Neuronal stem cell (in vitro differentiated cells): Measurements from ENCODE around the gene ZNF385B.

Experiments
- DNase-seq: peaks from one replicate; pipeline ENCODE4 v3.0.0-alpha.2; 2013; ENCODE audit warnings: low spot score
- H2AFZ ChIP-seq: one replicate; pipeline ENCODE4 v1.6.1; 2013; ENCODE audit warnings: mild to moderate bottlenecking, low read length, inconsistent platforms
- H2AK5ac ChIP-seq: 2 replicates; pipeline ENCODE4 v1.6.1; 2013; ENCODE audit warnings: low read depth, mild to moderate bottlenecking, inconsistent platforms, low read length, moderate library complexity, mixed read lengths
- H2BK120ac ChIP-seq: 2 replicates; pipeline ENCODE4 v1.6.1; 2013; ENCODE audit warnings: low read depth, mild to moderate bottlenecking, inconsistent platforms, low read length, moderate library complexity, mixed read lengths
- H2BK12ac ChIP-seq: one replicate; pipeline ENCODE4 v1.6.1; 2013; ENCODE audit warnings: low read length, inconsistent platforms
- H2BK15ac ChIP-seq: 2 replicates; pipeline ENCODE4 v1.6.1; 2013; ENCODE audit warnings: mild to moderate bottlenecking, low read length, inconsistent platforms, mixed read lengths
- H2BK5ac ChIP-seq: one replicate; pipeline ENCODE4 v1.6.1; 2013; ENCODE audit warnings: inconsistent platforms, mild to moderate bottlenecking, low read length, moderate library complexity
- H3K14ac ChIP-seq: one replicate; pipeline ENCODE4 v1.6.1; 2013; ENCODE audit warnings: low read length, inconsistent platforms
- H3K18ac ChIP-seq: 2 replicates; pipeline ENCODE4 v1.6.1; 2013; ENCODE audit warnings: low read length, inconsistent platforms
- H3K23ac ChIP-seq: 2 replicates; pipeline ENCODE4 v1.6.1; 2013; ENCODE audit warnings: low read depth, mild to moderate bottlenecking, mixed read lengths, low read length, inconsistent platforms; ENCODE audit not compliant: poor library complexity
- H3K27ac ChIP-seq: replicated peaks from 3 replicates; pipeline ENCODE4 v1.5.1; 2013; ENCODE audit warnings: low read length, inconsistent platforms
- H3K27me3 ChIP-seq, 3 experiments: 2 replicates each; pipeline ENCODE4 v1.6.1; 2013; ENCODE audit warnings: low read length in 3 of 3, mild to moderate bottlenecking in 2 of 3, inconsistent platforms in 1 of 3, low read depth in 1 of 3, mixed read lengths in 1 of 3, moderate library complexity in 1 of 3; ENCODE audit not compliant: control insufficient read depth in 3 of 3, insufficient read depth in 3 of 3
- H3K36me3 ChIP-seq, 2 donors: replicated peaks in 1 of 2; 2 replicates each; pipeline ENCODE4 v1.6.1; 2013; ENCODE audit warnings: low read length in 2 of 2; ENCODE audit not compliant: control insufficient read depth in 2 of 2, insufficient read depth in 2 of 2
- H3K4ac ChIP-seq: 2 replicates; pipeline ENCODE4 v1.6.1; 2013; ENCODE audit warnings: inconsistent platforms, mild to moderate bottlenecking, low read length, moderate library complexity
- H3K4me1 ChIP-seq, 2 donors: 1 replicate in 1 of 2; 2 replicates in 1 of 2; pipeline ENCODE4 v1.6.1; 2013; ENCODE audit warnings: low read length in 2 of 2, low read depth in 1 of 2; ENCODE audit not compliant: control insufficient read depth in 2 of 2, insufficient read depth in 1 of 2
- H3K4me2 ChIP-seq: one replicate; pipeline ENCODE4 v1.6.1; 2013; ENCODE audit warnings: mild to moderate bottlenecking, low read length, inconsistent platforms; ENCODE audit not compliant: insufficient read depth, poor library complexity, severe bottlenecking
- H3K4me3 ChIP-seq, 2 donors: 2 replicates each; pipeline ENCODE4 v1.5.1; 2013; ENCODE audit warnings: low read length in 2 of 2, mild to moderate bottlenecking in 2 of 2, inconsistent platforms in 1 of 2, moderate library complexity in 1 of 2
- H3K79me1 ChIP-seq: one replicate; pipeline ENCODE4 v1.6.1; 2013; ENCODE audit warnings: low read depth, mild to moderate bottlenecking, inconsistent platforms, low read length, moderate library complexity
- H3K9ac ChIP-seq: one replicate; pipeline ENCODE4 v1.6.1; 2013; ENCODE audit warnings: mild to moderate bottlenecking, low read depth, low read length, inconsistent platforms; ENCODE audit not compliant: poor library complexity
- H3K9me3 ChIP-seq, 2 donors: replicated peaks in 1 of 2; 2 replicates each; pipeline versions ENCODE3 to v1.6.1; 2013; ENCODE audit warnings: low read length in 2 of 2, mild to moderate bottlenecking in 2 of 2, inconsistent platforms in 1 of 2, low read depth in 1 of 2, mixed read lengths in 1 of 2, moderate library complexity in 1 of 2; ENCODE audit not compliant: control insufficient read depth in 2 of 2, insufficient read depth in 1 of 2
- H4K8ac ChIP-seq: one replicate; pipeline ENCODE4 v1.6.1; 2013; ENCODE audit warnings: low read depth, mild to moderate bottlenecking, inconsistent platforms, low read length, moderate library complexity
- H4K91ac ChIP-seq: one replicate; pipeline ENCODE4 v1.6.1; 2013; ENCODE audit warnings: low read length, low read depth, mild to moderate bottlenecking, inconsistent platforms; ENCODE audit not compliant: poor library complexity
- WGBS, 2 donors: extraction: QIAGEN DNeasy Blood & Tissue Kit; methylation state at CpG; one replicate each; pipeline ENCODE4 v1.1.7; 2013; ENCODE audit warnings: missing lambda C conversion rate in 2 of 2, mixed read lengths in 1 of 2; ENCODE audit not compliant: insufficient read length in 2 of 2, insufficient replicate concordance in 1 of 2; ENCODE audit errors: extremely low coverage in 2 of 2; 5-methylcytosine and 5-hydroxymethylcytosine counted together

Gene ZNF385B

DNA sequence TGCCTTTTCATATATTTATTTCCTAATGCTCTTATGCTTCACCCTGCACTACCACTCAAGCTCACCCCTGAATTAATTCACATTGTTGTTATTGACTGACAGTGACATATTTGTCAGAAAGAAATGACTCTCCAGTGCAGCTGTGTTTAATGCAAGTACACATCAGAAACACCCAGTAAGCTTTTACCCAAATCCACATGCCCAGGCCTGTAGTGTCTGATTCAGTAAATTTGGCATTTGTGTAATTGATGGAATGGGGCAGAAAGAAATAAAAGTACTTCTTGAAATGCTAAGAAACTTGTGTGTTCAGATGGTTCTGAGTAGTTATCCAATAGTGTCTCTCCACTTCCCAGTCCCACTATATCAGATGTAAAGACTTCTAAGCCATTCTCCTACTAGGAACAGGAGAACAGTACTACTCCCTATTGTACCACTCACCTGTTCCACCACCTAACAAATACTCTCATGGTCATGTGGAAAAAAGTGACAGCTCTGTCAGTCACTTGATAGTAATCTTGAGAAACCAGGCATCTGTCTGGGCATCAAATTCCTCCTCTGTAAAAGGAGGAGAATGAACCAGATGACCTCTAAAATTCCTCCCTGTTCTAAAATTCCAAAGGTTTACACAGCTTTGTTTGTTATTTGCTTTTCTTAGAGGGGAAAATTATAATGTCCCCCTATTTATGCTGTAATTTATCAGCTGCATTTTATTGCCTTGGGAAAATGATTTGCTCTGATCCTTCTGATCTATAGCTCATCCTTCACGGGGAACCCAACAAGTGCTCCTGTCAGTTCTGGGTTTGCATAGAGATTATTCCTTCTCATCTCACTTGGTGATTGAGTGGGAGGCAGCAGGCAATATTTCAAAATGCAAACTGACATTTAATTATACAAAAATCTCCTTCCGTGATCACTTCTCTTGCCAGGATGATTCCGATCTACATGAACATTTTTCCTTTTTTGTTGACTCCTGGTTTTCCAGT lies 70.9 kb downstream of the ZNF385B start:
- Histone ChIP-seq H2AK5ac (no peak overlapping the region), H3K27ac (no peak overlapping the region), H3K4me3 (no peak overlapping the region), H2BK15ac (no peak overlapping the region), H4K8ac (no peak overlapping the region), H3K14ac (no peak overlapping the region), H3K4ac (no peak overlapping the region), H4K91ac (no peak overlapping the region), H3K4me2 (no peak overlapping the region), H3K23ac (no peak overlapping the region), H2BK12ac (no peak overlapping the region), H3K36me3 (no peaks in the 10 kb centered on the region), H3K9me3 (no peaks in the 10 kb centered on the region), H3K79me1 (no peaks in the 10 kb centered on the region), H3K27me3 (peaks cover 0 to 2% (median 0%) of the 10 kb centered on the region in 3 experiments), H2BK5ac (no peak overlapping the region), H3K4me1 (peaks cover 0 to 7% of the 10 kb centered on the region in 2 donors), H2BK120ac (no peak overlapping the region), H2AFZ (no peak overlapping the region), H3K18ac (no peak overlapping the region), H3K9ac (no peak overlapping the region)
- no peak for DNase-seq
- WGBS, 2 donors, result no CpG with 5 or more reads among the region's 3 CpGs

DNA sequence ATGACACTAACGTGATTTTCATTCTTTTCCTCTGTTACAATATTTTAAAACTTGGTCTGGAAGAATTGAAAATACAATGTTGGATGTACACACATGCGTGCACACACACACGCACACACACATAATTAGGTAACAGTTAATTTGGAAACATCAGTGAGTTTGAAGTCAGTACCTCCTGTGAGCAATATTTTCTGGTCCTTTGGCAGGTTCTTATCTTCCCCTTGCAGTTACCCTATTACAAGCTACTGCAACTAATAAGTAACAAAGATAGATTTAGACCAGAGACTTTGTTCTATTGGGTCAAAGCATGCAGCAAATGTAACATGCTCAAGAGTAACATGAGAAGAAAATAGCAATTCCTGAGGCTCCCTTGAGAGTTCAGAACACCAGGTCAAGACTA lies 73.3 kb downstream of the ZNF385B start:
- Histone ChIP-seq H2AK5ac (no peak overlapping the region), H2BK120ac (no peak overlapping the region), H4K91ac (no peak overlapping the region), H2AFZ (no peak overlapping the region), H2BK5ac (no peak overlapping the region), H3K4me1 (peaks cover 0 to 5% of the 10 kb centered on the region in 2 donors), H3K18ac (no peak overlapping the region), H3K4me2 (no peak overlapping the region), H3K27me3 (no peaks in the 10 kb centered on the region), H2BK12ac (no peak overlapping the region), H3K9ac (no peak overlapping the region), H4K8ac (no peak overlapping the region), H3K14ac (no peak overlapping the region), H3K36me3 (no peaks in the 10 kb centered on the region), H3K27ac (no peak overlapping the region), H3K4me3 (no peak overlapping the region), H3K9me3 (no peaks in the 10 kb centered on the region), H3K79me1 (no peaks in the 10 kb centered on the region), H3K4ac (no peak overlapping the region), H2BK15ac (no peak overlapping the region), H3K23ac (no peak overlapping the region)
- WGBS, 2 donors, result no CpG with 5 or more reads among the region's 3 CpGs
- no peak for DNase-seq

DNA sequence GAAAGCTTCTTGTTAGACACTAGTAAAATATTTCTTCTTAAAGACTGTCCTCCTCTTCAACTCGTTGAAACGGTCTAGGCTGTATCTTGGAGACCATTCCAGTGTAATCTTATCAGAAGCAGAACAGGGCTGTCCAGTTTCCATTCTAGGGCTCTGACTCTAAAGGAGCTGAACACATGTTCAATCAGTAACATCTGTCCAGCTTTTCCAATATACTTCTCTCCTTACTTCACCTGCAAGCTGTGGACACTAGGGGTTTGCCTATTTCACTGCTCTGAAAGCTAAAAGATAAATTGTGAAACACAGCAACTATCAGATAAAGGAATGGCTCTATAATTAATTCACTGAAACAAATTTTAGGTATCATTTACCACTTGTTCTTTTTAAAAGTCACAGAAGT lies 73.8 kb downstream of the ZNF385B start:
- Histone ChIP-seq H3K36me3 (no peaks in the 10 kb centered on the region), H3K18ac (no peak overlapping the region), H2BK120ac (no peak overlapping the region), H3K9ac (no peak overlapping the region), H3K23ac (no peak overlapping the region), H3K4me3 (no peak overlapping the region), H3K27ac (no peak overlapping the region), H4K8ac (no peak overlapping the region), H3K14ac (no peak overlapping the region), H3K4me1 (peaks cover 0 to 5% of the 10 kb centered on the region in 2 donors), H2AFZ (no peak overlapping the region), H3K27me3 (no peaks in the 10 kb centered on the region), H3K79me1 (no peaks in the 10 kb centered on the region), H2BK15ac (no peak overlapping the region), H2AK5ac (no peak overlapping the region), H3K4ac (no peak overlapping the region), H2BK12ac (no peak overlapping the region), H2BK5ac (no peak overlapping the region), H3K4me2 (no peak overlapping the region), H4K91ac (no peak overlapping the region), H3K9me3 (no peaks in the 10 kb centered on the region)
- no CpG with 5 or more reads among the region's 2 CpGs for WGBS, 2 donors
- no peak for DNase-seq

DNA sequence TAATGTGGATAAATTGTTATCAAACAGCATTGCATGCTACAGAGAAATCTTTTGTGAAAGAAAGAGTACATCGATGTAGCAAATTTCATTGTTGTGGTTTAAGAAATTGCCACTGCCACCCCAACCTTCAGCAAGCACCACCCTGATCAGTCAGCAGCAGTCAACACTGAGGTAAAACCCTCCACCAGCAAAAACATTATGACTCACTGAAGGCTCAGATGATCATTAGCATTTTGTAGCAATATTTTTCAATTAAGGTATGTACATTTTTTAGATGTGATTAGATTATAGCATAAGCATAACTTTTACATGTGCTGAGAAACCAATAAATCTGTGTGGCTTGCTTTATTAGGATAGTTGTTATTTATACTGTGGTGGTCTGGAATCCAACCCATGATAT lies 75.5 kb downstream of the ZNF385B start:
- no peak overlapping the region for H2AFZ ChIP-seq
- no peak overlapping the region for H2BK15ac ChIP-seq
- H2BK5ac ChIP-seq, result no peak overlapping the region
- no peak for DNase-seq
- H3K79me1 ChIP-seq, result no peaks in the 10 kb centered on the region
- H3K14ac ChIP-seq, result no peak overlapping the region
- no peak overlapping the region for H3K9ac ChIP-seq
- no peaks in the 10 kb centered on the region for H3K27me3 ChIP-seq
- H2BK12ac ChIP-seq, result no peak overlapping the region
- H4K8ac ChIP-seq, result no peak overlapping the region
- no peak overlapping the region for H3K27ac ChIP-seq
- no peak overlapping the region for H3K4me2 ChIP-seq
- H4K91ac ChIP-seq, result no peak overlapping the region
- no peak overlapping the region for H3K23ac ChIP-seq
- whole genome bisulfite sequencing, 2 donors, result no CpG with 5 or more reads among the region's 1 CpG
- H3K9me3 ChIP-seq, result no peaks in the 10 kb centered on the region
- no peak overlapping the region for H3K4me3 ChIP-seq
- peaks cover 0 to 5% of the 10 kb centered on the region in 2 donors for H3K4me1 ChIP-seq
- H3K18ac ChIP-seq, result no peak overlapping the region
- H2AK5ac ChIP-seq, result no peak overlapping the region
- H3K36me3 ChIP-seq, result no peaks in the 10 kb centered on the region
- H2BK120ac ChIP-seq, result no peak overlapping the region
- no peak overlapping the region for H3K4ac ChIP-seq
